Hepatocyte (in vitro differentiated cells): Measurements from ENCODE around the gene GPR61. TPM values are rescaled to one million over a fixed set of nuclear protein-coding genes. Genes with fewer than 3 reads are reported as not detected.

Experiments used
- DNase-seq: peaks from one replicate; pipeline ENCODE4 v3.0.0-alpha.2; 2016; ENCODE audit warnings: low spot score
- H2AFZ ChIP-seq: fragments of 200-600 bp; sonication (generic); 2 replicates; pipeline ENCODE4 v1.6.0; 2016; ENCODE audit warnings: antibody characterized with exemption, mild to moderate bottlenecking
- H3K27ac ChIP-seq: fragments of 200-600 bp; sonication (generic); 2 replicates; pipeline ENCODE4 v1.5.1; 2016; ENCODE audit warnings: mild to moderate bottlenecking
- H3K27me3 ChIP-seq: fragments of 200-600 bp; sonication (generic); 2 replicates; pipeline ENCODE4 v1.6.1; 2016
- H3K36me3 ChIP-seq: fragments of 200-600 bp; sonication (generic); replicated peaks from 2 replicates; pipeline ENCODE4 v1.5.1; 2016; ENCODE audit warnings: low read depth; ENCODE audit not compliant: insufficient read depth
- H3K4me1 ChIP-seq: fragments of 200-600 bp; sonication (generic); 2 replicates; pipeline ENCODE4 v1.5.1; 2016; ENCODE audit warnings: mild to moderate bottlenecking, moderate library complexity; ENCODE audit not compliant: insufficient read depth
- H3K4me2 ChIP-seq: fragments of 200-600 bp; sonication (generic); 2 replicates; pipeline ENCODE4 v1.6.0; 2016
- H3K4me3 ChIP-seq: fragments of 200-600 bp; sonication (generic); 2 replicates; pipeline ENCODE4 v1.5.1; 2016; ENCODE audit warnings: mild to moderate bottlenecking
- H3K79me2 ChIP-seq: fragments of 200-600 bp; sonication (generic); 2 replicates; pipeline ENCODE4 v1.6.0; 2017; ENCODE audit warnings: mild to moderate bottlenecking
- H3K9me2 ChIP-seq: fragments of 200-600 bp; sonication (generic); replicated peaks from 2 replicates; pipeline ENCODE4 v1.6.0; 2017; ENCODE audit warnings: mild to moderate bottlenecking; ENCODE audit not compliant: insufficient read depth
- H3K9me3 ChIP-seq: fragments of 200-600 bp; sonication (generic); 2 replicates; pipeline ENCODE4 v1.5.1; 2016; ENCODE audit warnings: low read depth, mild to moderate bottlenecking
- H4K20me1 ChIP-seq: fragments of 200-600 bp; sonication (generic); 2 replicates; pipeline ENCODE4 v1.6.0; 2016; ENCODE audit warnings: mild to moderate bottlenecking; ENCODE audit not compliant: insufficient read depth, poor library complexity, severe bottlenecking
- CTCF ChIP-seq: fragments of 200-600 bp; sonication (generic); IDR thresholded peaks from 2 replicates; pipeline ENCODE4 v1.5.1; 2016; ENCODE audit warnings: antibody characterized with exemption, mild to moderate bottlenecking; ENCODE audit not compliant: poor library complexity
- EZH2 ChIP-seq: fragments of 200-600 bp; sonication (generic); IDR thresholded peaks from 2 replicates; pipeline ENCODE4 v1.6.1; 2016; ENCODE audit warnings: antibody characterized with exemption, mild to moderate bottlenecking, borderline replicate concordance
- EZH2phosphoT487 ChIP-seq: fragments of 200-600 bp; sonication (generic); IDR thresholded peaks from one replicate; pipeline ENCODE4 v1.6.1; 2018; ENCODE audit warnings: antibody characterized with exemption, mild to moderate bottlenecking, low read depth, moderate library complexity; ENCODE audit not compliant: unreplicated experiment, severe bottlenecking
- WGBS: methylation state at CpG from one replicate; pipeline ENCODE4 v1.1.6; 2016; ENCODE audit warnings: low lambda C conversion rate; ENCODE audit errors: missing lambda C conversion rate; 5-methylcytosine and 5-hydroxymethylcytosine counted together
- polyA plus RNA-seq: library from polyadenylated mRNA; unstranded; fragments of >200 nt; fragmentation: Nextera tagmentation; extraction: Ambion mirVana; gene quantifications from 2 replicates; pipeline ENCODE4 v1.2.1, GENCODE V29; 2016
- total RNA-seq: library from RNA; depleted of rRNA; stranded (reverse); fragments of >200 nt; gene quantifications from 2 replicates; pipeline ENCODE4 v1.2.3, GENCODE V29; 2014

The GPR61 gene
- total and polyA plus RNA-seq, 2 experiments from 2014 or later = 0.50 to 1.1 TPM

DNA sequence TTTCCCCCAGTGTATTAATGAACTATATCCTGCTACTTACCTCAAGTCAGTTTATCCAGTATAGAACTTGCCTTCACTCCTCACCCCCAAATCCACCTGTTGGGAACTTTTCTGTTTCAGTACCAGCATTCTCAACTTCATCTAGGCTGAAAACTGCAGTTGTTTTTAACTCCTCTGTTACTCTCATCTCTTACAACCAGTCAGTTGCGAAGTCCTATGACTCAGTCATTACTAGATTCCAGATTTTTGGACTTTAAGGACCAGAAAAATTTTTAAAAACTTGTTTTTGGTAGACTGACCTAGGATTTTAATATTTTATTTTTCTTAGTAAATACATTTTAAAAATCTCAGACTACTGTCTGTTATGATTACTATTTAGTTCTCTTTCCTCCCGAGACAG, 16.9 kb downstream of the GPR61 start:
- Histone ChIP-seq H3K9me3 (no peaks in the 10 kb centered on the region), H3K4me2 (no peak overlapping the region), H3K27ac (no peak overlapping the region), H4K20me1 (peaks cover 98% of the 10 kb centered on the region), H3K36me3 (no peaks in the 10 kb centered on the region), H2AFZ (no peak overlapping the region), H3K9me2 (no peaks in the 10 kb centered on the region), H3K79me2 (peaks cover 100% of the 10 kb centered on the region), H3K27me3 (no peaks in the 10 kb centered on the region), H3K4me1 (peaks cover 8% of the 10 kb centered on the region), H3K4me3 (no peak overlapping the region)
- TF ChIP-seq CTCF (no peak), EZH2 (no peak), EZH2phosphoT487 (no peak)
- no peak for DNase-seq
- 95% methylated on average over 2 of the region's 2 CpGs for WGBS

GRCh38 chr1:109557520-109557919, 17.8 kb downstream of the GPR61 start:
- H3K27me3 ChIP-seq = no peaks in the 10 kb centered on the region
- H3K9me3 ChIP-seq = no peaks in the 10 kb centered on the region
- H3K9me2 ChIP-seq = no peaks in the 10 kb centered on the region
- H3K79me2 ChIP-seq = peaks cover 100% of the 10 kb centered on the region
- H3K36me3 ChIP-seq = no peaks in the 10 kb centered on the region
- H3K4me2 ChIP-seq = no peak overlapping the region
- no peak for DNase-seq
- peaks cover 98% of the 10 kb centered on the region for H4K20me1 ChIP-seq
- no peak overlapping the region for H2AFZ ChIP-seq
- no peak overlapping the region for H3K4me3 ChIP-seq
- TF ChIP-seq CTCF (no peak), EZH2 (no peak), EZH2phosphoT487 (no peak)
- 79% methylated on average over 5 of the region's 5 CpGs for WGBS
- H3K27ac ChIP-seq = no peak overlapping the region
- peaks cover 13% of the 10 kb centered on the region for H3K4me1 ChIP-seq

- Histone ChIP-seq H4K20me1 (peaks cover 97% of the 10 kb centered on the region), H3K36me3 (no peaks in the 10 kb centered on the region), H3K4me1 (peaks cover 32% of the 10 kb centered on the region), H3K27me3 (no peaks in the 10 kb centered on the region), H3K9me3 (no peaks in the 10 kb centered on the region), H3K9me2 (no peaks in the 10 kb centered on the region), H3K4me3 (no peak overlapping the region), H2AFZ (no peak overlapping the region), H3K27ac (no peak overlapping the region), H3K79me2 (peaks cover 100% of the 10 kb centered on the region), H3K4me2 (no peak overlapping the region)
- no peak for DNase-seq
- TF ChIP-seq EZH2phosphoT487 (no peak), EZH2 (no peak), CTCF (no peak)
These were observed 20.3 kb downstream of the GPR61 start for GRCh38 chr1:109559995-109560394.
